PC-9 (cell line): Measurements from ENCODE around the gene NSG2. TPM values are rescaled to one million over a fixed set of nuclear protein-coding genes. Genes with fewer than 3 reads are reported as not detected.

Experiments
- BruUV-seq: library from RNA; stranded (reverse); fragments of 400-500 nt; replicated peaks from 2 replicates; lab custom pipeline; 2021; lab: Mats Ljungman, UMichigan
- CTCF ChIA-PET: fragments of 300-600 bp; sonication (Branson Sonifier 250); formaldehyde crosslinking; loops from one replicate; lab custom pipeline; 2022; ENCODE audit warnings: antibody characterized with exemption; lab: Charles Lee
- POLR2A ChIA-PET: fragments of 300-600 bp; sonication (Branson Sonifier 250); formaldehyde crosslinking; loops from one replicate; lab custom pipeline; 2022; ENCODE audit warnings: antibody characterized with exemption; ENCODE audit not compliant: unreplicated experiment; lab: Charles Lee
- DNase-seq, 2 experiments: peaks; one replicate each; pipeline versions ENCODE4 v3.0.0 to v3.0.0-alpha.2; 2015 to 2022; ENCODE audit warnings: mixed read lengths in 1 of 2
- H2AFZ ChIP-seq: fragments of 200-600 bp; sonication (generic); 2 replicates; pipeline ENCODE4 v1.8.1; 2017; ENCODE audit warnings: antibody characterized with exemption
- H3F3A ChIP-seq: fragments of 200-600 bp; sonication (generic); 2 replicates; pipeline ENCODE4 v1.8.1; 2017; ENCODE audit warnings: antibody characterized with exemption, mild to moderate bottlenecking, low read depth; ENCODE audit not compliant: insufficient read depth
- H3K27ac ChIP-seq: fragments of 200-600 bp; sonication (generic); 2 replicates; pipeline ENCODE4 v1.6.1; 2016; ENCODE audit warnings: mixed run types
- H3K27me3 ChIP-seq: fragments of 200-600 bp; sonication (generic); 2 replicates; pipeline ENCODE4 v1.6.1; 2016; ENCODE audit warnings: low read depth, mixed run types; ENCODE audit not compliant: insufficient read depth
- H3K36me3 ChIP-seq: fragments of 200-600 bp; sonication (generic); 2 replicates; pipeline ENCODE4 v1.6.1; 2016; ENCODE audit warnings: low read depth, mixed run types
- H3K4me1 ChIP-seq: fragments of 200-600 bp; sonication (generic); replicated peaks from 2 replicates; pipeline ENCODE4 v1.6.1; 2016; ENCODE audit warnings: mixed run types; ENCODE audit not compliant: insufficient read depth
- H3K4me2 ChIP-seq: fragments of 200-600 bp; sonication (generic); 2 replicates; pipeline ENCODE4 v1.6.1; 2017; ENCODE audit warnings: mixed run types
- H3K4me3 ChIP-seq: fragments of 200-600 bp; sonication (generic); 2 replicates; pipeline ENCODE4 v1.6.1; 2016; ENCODE audit warnings: mixed run types
- H3K79me2 ChIP-seq: fragments of 200-600 bp; sonication (generic); 2 replicates; pipeline ENCODE4 v1.6.1; 2017; ENCODE audit warnings: low read depth, mixed run types
- H3K9me2 ChIP-seq: fragments of 200-600 bp; sonication (generic); 2 replicates; pipeline ENCODE4 v1.8.1; 2017; ENCODE audit warnings: mild to moderate bottlenecking; ENCODE audit not compliant: insufficient read depth
- H3K9me3 ChIP-seq: fragments of 200-600 bp; sonication (generic); 2 replicates; pipeline ENCODE4 v1.8.1; 2016; ENCODE audit warnings: low read depth; ENCODE audit not compliant: insufficient read depth
- H4K20me1 ChIP-seq: fragments of 200-600 bp; sonication (generic); 2 replicates; pipeline ENCODE4 v1.8.1; 2017; ENCODE audit not compliant: insufficient read depth
- CTCF ChIP-seq: fragments of 200-600 bp; sonication (generic); conservative IDR thresholded peaks from 2 replicates; pipeline ENCODE4 v1.6.1; 2017; ENCODE audit warnings: mixed run types, antibody characterized with exemption, mild to moderate bottlenecking, moderate library complexity
- EZH2 ChIP-seq: fragments of 200-600 bp; sonication (generic); IDR thresholded peaks from 2 replicates; pipeline ENCODE4 v1.8.0; 2017; ENCODE audit warnings: antibody characterized with exemption, low read depth
- intact Hi-C: fragments of 100-400 bp; cut with micrococcal nuclease; formaldehyde crosslinking; loops from one replicate; pipeline ENCODE4 v1.10.0; 2022; ENCODE audit not compliant: unreplicated experiment
- total RNA-seq: library from RNA; stranded (reverse); gene quantifications from 2 replicates; pipeline ENCODE4 v1.2.3, GENCODE V29; 2021

NSG2 gene
- total RNA-seq, 1 experiment from 2014 or later = not detected

DNA sequence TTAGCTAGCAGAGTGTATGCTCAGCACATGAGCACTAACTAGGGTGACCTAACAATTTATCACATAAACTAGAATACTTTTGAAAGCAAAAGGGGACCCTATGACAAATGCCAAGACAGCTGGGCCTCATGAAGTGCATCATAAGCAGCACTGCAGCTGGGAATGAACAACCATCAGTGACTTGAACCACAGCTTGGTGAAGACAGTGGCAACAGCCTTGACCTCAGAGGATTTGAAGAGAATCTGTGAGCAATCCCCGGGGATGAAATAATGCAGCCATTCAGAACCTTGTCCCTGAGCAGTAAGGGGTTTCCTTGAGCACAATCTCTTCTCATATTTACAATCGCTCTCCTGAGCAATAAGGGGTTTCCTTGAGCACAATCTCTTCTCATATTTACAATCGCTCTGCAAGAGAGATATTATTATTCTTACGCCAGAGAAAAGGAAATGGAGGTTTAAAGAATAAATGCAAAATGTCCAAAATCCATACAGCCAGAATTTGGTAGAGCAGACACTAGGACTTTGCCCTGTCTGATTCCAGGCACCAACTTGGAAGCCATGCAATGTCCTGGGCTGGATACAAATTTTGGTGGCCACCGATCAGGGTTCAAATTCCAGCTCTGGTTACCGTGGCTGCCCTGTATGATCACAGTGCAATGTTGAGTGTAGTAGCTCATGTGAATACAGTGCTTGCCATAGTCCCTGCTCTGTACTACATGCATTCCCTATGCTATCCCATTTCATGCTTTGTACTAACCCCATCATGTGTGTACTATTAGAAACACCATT lies 846 bp upstream of the NSG2 start:
- ChIA-PET CTCF (interaction anchor here (0.6 kb wide), 2 partner anchors 22 to 298 kb away, joined by 3 to 4 read pairs; no protein-coding TSS in a partner anchor), POLR2A (no interaction called here)
- H3K36me3 ChIP-seq = no peaks in the 10 kb centered on the region
- BruUV-seq = no TSS peak
- no peaks in the 10 kb centered on the region for H3K79me2 ChIP-seq
- intact Hi-C loops = loop anchor here (1.0 kb wide), 1 partner anchor 268 kb away; no protein-coding TSS in a partner anchor
- no peaks in the 10 kb centered on the region for H3K9me2 ChIP-seq
- no peak for DNase-seq
- TF ChIP-seq EZH2 = no peak
- H2AFZ ChIP-seq = no peak overlapping the region
- peaks cover 21% of the 10 kb centered on the region for H3K27me3 ChIP-seq
- no peaks in the 10 kb centered on the region; the same call in 1 of the 2 replicates for H4K20me1 ChIP-seq
- no peaks in the 10 kb centered on the region for H3K9me3 ChIP-seq
- H3F3A ChIP-seq = no peaks in the 10 kb centered on the region
- H3K27ac ChIP-seq = no peak overlapping the region
- H3K4me1 ChIP-seq = no peaks in the 10 kb centered on the region
- H3K4me2 ChIP-seq = no peak overlapping the region
- H3K4me3 ChIP-seq = no peak overlapping the region

DNA sequence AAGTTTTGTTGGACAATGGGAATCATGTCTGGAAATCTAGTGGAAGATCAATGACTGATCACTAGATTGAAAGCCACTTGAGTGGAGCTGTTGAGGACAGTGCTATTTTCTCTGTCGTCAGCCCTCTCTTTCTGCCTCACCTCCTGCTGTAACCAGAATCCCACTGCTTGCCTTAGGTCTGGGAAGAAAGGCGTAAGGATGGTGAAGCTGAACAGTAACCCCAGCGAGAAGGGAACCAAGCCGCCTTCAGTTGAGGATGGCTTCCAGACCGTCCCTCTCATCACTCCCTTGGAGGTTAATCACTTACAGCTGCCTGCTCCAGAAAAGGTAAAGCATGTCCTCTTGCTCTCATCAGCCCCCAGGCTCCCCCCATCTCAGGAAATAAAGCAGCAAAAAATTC lies 1.1 kb downstream of the NSG2 start:
- H3K27ac ChIP-seq = no peak overlapping the region
- no peak overlapping the region for H2AFZ ChIP-seq
- H3K36me3 ChIP-seq = no peaks in the 10 kb centered on the region
- H3K4me2 ChIP-seq = no peak overlapping the region
- ChIA-PET CTCF (no interaction called here), POLR2A (no interaction called here)
- DNase-seq = no peak
- no peaks in the 10 kb centered on the region; the same call in 1 of the 2 replicates for H4K20me1 ChIP-seq
- H3K4me1 ChIP-seq = no peaks in the 10 kb centered on the region
- no TSS peak for BruUV-seq
- no peaks in the 10 kb centered on the region for H3F3A ChIP-seq
- H3K27me3 ChIP-seq = peaks cover 20% of the 10 kb centered on the region
- H3K4me3 ChIP-seq = no peak overlapping the region
- intact Hi-C loops = no loop called here
- TF ChIP-seq EZH2 = no peak
- TF ChIP-seq CTCF = no peak
- no peaks in the 10 kb centered on the region for H3K79me2 ChIP-seq
- no peaks in the 10 kb centered on the region for H3K9me3 ChIP-seq
- H3K9me2 ChIP-seq = no peaks in the 10 kb centered on the region

- Histone ChIP-seq H3K4me3 (no peak overlapping the region), H3K36me3 (no peaks in the 10 kb centered on the region), H3K9me3 (no peaks in the 10 kb centered on the region), H3K27me3 (peaks cover 24% of the 10 kb centered on the region), H3K27ac (no peak overlapping the region), H3F3A (no peaks in the 10 kb centered on the region), H4K20me1 (no peaks in the 10 kb centered on the region; the same call in 1 of the 2 replicates), H3K79me2 (no peaks in the 10 kb centered on the region), H3K4me2 (no peak overlapping the region), H3K9me2 (no peaks in the 10 kb centered on the region), H3K4me1 (no peaks in the 10 kb centered on the region), H2AFZ (no peak overlapping the region)
- POLR2A ChIA-PET = no interaction called here
- TF ChIP-seq EZH2 = no peak
- TF ChIP-seq CTCF = no peak
- DNase-seq = no peak
- no TSS peak for BruUV-seq
- CTCF ChIA-PET = no interaction called here
- intact Hi-C loops = no loop called here
Observed at GRCh38 chr5:174047472-174048099, 2.1 kb downstream of the NSG2 start.
